Breast epithelium (tissue), 4 donors: ENCODE results near the gene GMPR. TPM values are rescaled to one million over a fixed set of nuclear protein-coding genes. Genes with fewer than 3 reads are reported as not detected.
"Not testable (repeated sequence)": the region's sequence is repeated elsewhere in the genome, so short reads cannot be mapped to it uniquely, and the experiment has no call there.

Experiments
- DNase-seq, 2 donors: peaks; one replicate each; pipeline ENCODE4 v3.0.0-alpha.2; 2019; ENCODE audit warnings: low spot score in 2 of 2
- H3K27ac ChIP-seq, 2 donors: fragments of 200-600 bp; sonication (generic) in 1 of 2; one replicate each; pipeline ENCODE4 v1.5.1; 2016 to 2019; ENCODE audit warnings: mild to moderate bottlenecking in 1 of 2
- H3K27me3 ChIP-seq, 2 donors: fragments of 200-600 bp; sonication (generic) in 1 of 2; one replicate each; pipeline versions ENCODE4 v1.5.1 to v1.6.0; 2017 to 2019; ENCODE audit warnings: control low read depth in 1 of 2, mild to moderate bottlenecking in 1 of 2
- H3K36me3 ChIP-seq: fragments of 200-600 bp; one replicate; pipeline ENCODE4 v1.5.1; 2019
- H3K4me1 ChIP-seq, 2 donors: fragments of 200-600 bp; sonication (generic); one replicate each; pipeline ENCODE4 v1.5.1; 2016 to 2019; ENCODE audit warnings: control low read depth in 1 of 2
- H3K4me3 ChIP-seq, 3 donors: fragments of 200-600 bp; sonication (generic); 1 replicate in 2 of 3; 2 replicates in 1 of 3; pipeline ENCODE4 v1.5.1; 2016 to 2019; ENCODE audit warnings: mild to moderate bottlenecking in 3 of 3, moderate library complexity in 2 of 3
- H3K9me3 ChIP-seq, 2 donors: fragments of 200-600 bp; sonication (generic) in 1 of 2; one replicate each; pipeline ENCODE4 v1.5.1; 2016 to 2019; ENCODE audit warnings: control low read depth in 1 of 2
- CTCF ChIP-seq, 3 donors: fragments of 450-650 bp; IDR thresholded peaks; one replicate each; pipeline ENCODE4 v1.5.1; 2016 to 2017; ENCODE audit warnings: antibody characterized with exemption in 3 of 3, mild to moderate bottlenecking in 3 of 3, moderate library complexity in 3 of 3
- POLR2A ChIP-seq: fragments of 450-650 bp; IDR thresholded peaks from one replicate; pipeline ENCODE4 v1.6.1; 2016; ENCODE audit warnings: antibody characterized with exemption, mild to moderate bottlenecking, moderate library complexity
- POLR2AphosphoS5 ChIP-seq, 3 donors: sonication (generic); formaldehyde crosslinking; IDR thresholded peaks; one replicate each; pipeline ENCODE4 v1.6.1; 2017; ENCODE audit warnings: antibody characterized with exemption in 3 of 3
- intact Hi-C: fragments of 100-400 bp; cut with DNase I; formaldehyde crosslinking; loops from one replicate; pipeline ENCODE4 v1.15.1; 2023; ENCODE audit warnings: low total_unique reads
- total RNA-seq, 3 donors: library from RNA; depleted of rRNA; stranded (reverse); fragments of >200 nt; gene quantifications; one replicate each; pipeline ENCODE4 v1.1.0, GENCODE V29; 2016

Gene GMPR
- total RNA-seq, 3 donors from 2014 or later = 4.3 to 16.4 (median 5.9) TPM

- TF ChIP-seq POLR2AphosphoS5 (IDR thresholded peaks at IDR 0.05) (no peak), POLR2A (no peak), CTCF (IDR thresholded peaks at IDR 0.05) (no peak)
- H3K27me3 ChIP-seq = no peaks in the 10 kb centered on the region
- no peaks in the 10 kb centered on the region for H3K9me3 ChIP-seq
- H3K27ac ChIP-seq = no peak overlapping the region
- intact Hi-C loops = no loop called here
- H3K36me3 ChIP-seq = no peaks in the 10 kb centered on the region
- no peak overlapping the region for H3K4me3 ChIP-seq
- no peak for DNase-seq
- H3K4me1 ChIP-seq = no peaks in the 10 kb centered on the region
Observed at GRCh38 chr6:16265351-16266341, 27.3 kb downstream of the GMPR start.

GRCh38 chr6:16267428-16268263, 29.3 kb downstream of the GMPR start:
- no peaks in the 10 kb centered on the region for H3K9me3 ChIP-seq
- intact Hi-C loops = no loop called here
- no peaks in the 10 kb centered on the region for H3K36me3 ChIP-seq
- no peak overlapping the region for H3K27ac ChIP-seq
- no peak for DNase-seq
- H3K27me3 ChIP-seq = no peaks in the 10 kb centered on the region
- no peak overlapping the region for H3K4me3 ChIP-seq
- no peak for TF ChIP-seq POLR2AphosphoS5 (IDR thresholded peaks at IDR 0.05)
- no peak for TF ChIP-seq CTCF (IDR thresholded peaks at IDR 0.05)
- TF ChIP-seq POLR2A = no peak
- H3K4me1 ChIP-seq = no peaks in the 10 kb centered on the region

- H3K36me3 ChIP-seq, intact Hi-C loops, H3K4me3 ChIP-seq: not testable (repeated sequence)
Observed at GRCh38 chr6:16269442-16270070, 31.2 kb downstream of the GMPR start.

GRCh38 chr6:16270178-16270794, 31.9 kb downstream of the GMPR start:
- H3K4me1 ChIP-seq = no peaks in the 10 kb centered on the region
- TF ChIP-seq CTCF (IDR thresholded peaks at IDR 0.05) (no peak), POLR2AphosphoS5 (IDR thresholded peaks at IDR 0.05) (no peak), POLR2A (no peak)
- no peak overlapping the region for H3K4me3 ChIP-seq
- no peak overlapping the region for H3K27ac ChIP-seq
- no peaks in the 10 kb centered on the region for H3K36me3 ChIP-seq
- intact Hi-C loops = no loop called here
- H3K27me3 ChIP-seq = no peaks in the 10 kb centered on the region
- no peak for DNase-seq
- H3K9me3 ChIP-seq = no peaks in the 10 kb centered on the region

More at GRCh38 chr6:16269442-16270070, 31.2 kb downstream of the GMPR start:
- DNase-seq, H3K27me3 ChIP-seq, H3K27ac ChIP-seq, H3K9me3 ChIP-seq, H3K4me1 ChIP-seq: not testable (repeated sequence)

- Histone ChIP-seq H3K27ac (no peak overlapping the region), H3K4me1 (no peaks in the 10 kb centered on the region), H3K4me3 (no peak overlapping the region), H3K36me3 (no peaks in the 10 kb centered on the region), H3K27me3 (no peaks in the 10 kb centered on the region), H3K9me3 (no peaks in the 10 kb centered on the region)
- TF ChIP-seq CTCF (IDR thresholded peaks at IDR 0.05) = no peak
- no peak for TF ChIP-seq POLR2AphosphoS5 (IDR thresholded peaks at IDR 0.05)
- TF ChIP-seq POLR2A = no peak
- intact Hi-C loops = no loop called here
- no peak for DNase-seq
Observed at GRCh38 chr6:16271428-16271827, 33.0 kb downstream of the GMPR start.
